ENCODE results near the gene CFAP97.
A peak's percentile ranks its signal among the peaks of the same experiment; 100 is the strongest.

DNA sequence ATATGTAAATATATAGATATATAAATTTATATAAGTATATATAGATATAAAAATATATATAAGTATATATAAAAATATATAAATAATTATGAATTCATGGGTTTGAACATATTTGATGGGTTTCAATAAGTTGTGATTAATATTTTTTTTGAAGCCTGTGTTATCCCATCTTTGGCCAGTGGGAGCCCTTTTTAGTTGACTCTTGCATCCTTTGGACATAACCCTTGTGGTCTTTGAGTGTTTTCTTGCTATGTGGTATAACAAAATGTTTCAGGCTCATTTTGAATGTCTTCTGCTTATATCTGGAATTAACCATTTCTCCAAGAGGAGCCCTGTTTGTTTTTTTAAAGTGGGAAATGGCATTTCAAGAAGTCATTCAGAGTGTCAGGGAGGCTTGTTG, 20.8 kb upstream of the CFAP97 start:
- TF ChIP-seq EP300 (IDR thresholded peaks at IDR 0.05; ENCODE audit: low read length) (no peak), ZNF785 (CRISPR knock-in tag; IDR thresholded peaks at IDR 0.05) (no peak), ZNF79 (CRISPR knock-in tag; IDR thresholded peaks at IDR 0.05; ENCODE audit: low read depth) (no peak), PHF20 (IDR thresholded peaks at IDR 0.05; ENCODE audit: partially characterized antibody) (no peak), TAF1 (IDR thresholded peaks at IDR 0.05; ENCODE audit: control insufficient read depth, extremely low read depth, insufficient read depth, low read length, severe bottlenecking) (no peak), ZKSCAN8 (CRISPR knock-in tag; IDR thresholded peaks at IDR 0.05) (no peak), SOX6 (IDR thresholded peaks at IDR 0.05) (no peak), YBX1 (IDR thresholded peaks at IDR 0.05) (no peak), MCM5 (IDR thresholded peaks at IDR 0.05; ENCODE audit: low read depth) (no peak), CBFB (CRISPR knock-in tag; IDR thresholded peaks at IDR 0.05) (no peak)
- TF ChIP-seq, protein P1, sequence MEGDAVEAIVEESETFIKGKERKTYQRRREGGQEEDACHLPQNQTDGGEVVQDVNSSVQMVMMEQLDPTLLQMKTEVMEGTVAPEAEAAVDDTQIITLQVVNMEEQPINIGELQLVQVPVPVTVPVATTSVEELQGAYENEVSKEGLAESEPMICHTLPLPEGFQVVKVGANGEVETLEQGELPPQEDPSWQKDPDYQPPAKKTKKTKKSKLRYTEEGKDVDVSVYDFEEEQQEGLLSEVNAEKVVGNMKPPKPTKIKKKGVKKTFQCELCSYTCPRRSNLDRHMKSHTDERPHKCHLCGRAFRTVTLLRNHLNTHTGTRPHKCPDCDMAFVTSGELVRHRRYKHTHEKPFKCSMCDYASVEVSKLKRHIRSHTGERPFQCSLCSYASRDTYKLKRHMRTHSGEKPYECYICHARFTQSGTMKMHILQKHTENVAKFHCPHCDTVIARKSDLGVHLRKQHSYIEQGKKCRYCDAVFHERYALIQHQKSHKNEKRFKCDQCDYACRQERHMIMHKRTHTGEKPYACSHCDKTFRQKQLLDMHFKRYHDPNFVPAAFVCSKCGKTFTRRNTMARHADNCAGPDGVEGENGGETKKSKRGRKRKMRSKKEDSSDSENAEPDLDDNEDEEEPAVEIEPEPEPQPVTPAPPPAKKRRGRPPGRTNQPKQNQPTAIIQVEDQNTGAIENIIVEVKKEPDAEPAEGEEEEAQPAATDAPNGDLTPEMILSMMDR (IDR thresholded peaks at IDR 0.05 in 2 of 3, conservative IDR thresholded peaks at IDR 0.05 in 1 of 3; ENCODE audit: insufficient read depth in 2 of 3, low read depth in 1 of 3, low read length in 3 of 3), result peak in 2 of 3 experiments; percentile 9 to 16; a peak in 2 of 6 replicates
- TF ChIP-seq, protein P2, sequence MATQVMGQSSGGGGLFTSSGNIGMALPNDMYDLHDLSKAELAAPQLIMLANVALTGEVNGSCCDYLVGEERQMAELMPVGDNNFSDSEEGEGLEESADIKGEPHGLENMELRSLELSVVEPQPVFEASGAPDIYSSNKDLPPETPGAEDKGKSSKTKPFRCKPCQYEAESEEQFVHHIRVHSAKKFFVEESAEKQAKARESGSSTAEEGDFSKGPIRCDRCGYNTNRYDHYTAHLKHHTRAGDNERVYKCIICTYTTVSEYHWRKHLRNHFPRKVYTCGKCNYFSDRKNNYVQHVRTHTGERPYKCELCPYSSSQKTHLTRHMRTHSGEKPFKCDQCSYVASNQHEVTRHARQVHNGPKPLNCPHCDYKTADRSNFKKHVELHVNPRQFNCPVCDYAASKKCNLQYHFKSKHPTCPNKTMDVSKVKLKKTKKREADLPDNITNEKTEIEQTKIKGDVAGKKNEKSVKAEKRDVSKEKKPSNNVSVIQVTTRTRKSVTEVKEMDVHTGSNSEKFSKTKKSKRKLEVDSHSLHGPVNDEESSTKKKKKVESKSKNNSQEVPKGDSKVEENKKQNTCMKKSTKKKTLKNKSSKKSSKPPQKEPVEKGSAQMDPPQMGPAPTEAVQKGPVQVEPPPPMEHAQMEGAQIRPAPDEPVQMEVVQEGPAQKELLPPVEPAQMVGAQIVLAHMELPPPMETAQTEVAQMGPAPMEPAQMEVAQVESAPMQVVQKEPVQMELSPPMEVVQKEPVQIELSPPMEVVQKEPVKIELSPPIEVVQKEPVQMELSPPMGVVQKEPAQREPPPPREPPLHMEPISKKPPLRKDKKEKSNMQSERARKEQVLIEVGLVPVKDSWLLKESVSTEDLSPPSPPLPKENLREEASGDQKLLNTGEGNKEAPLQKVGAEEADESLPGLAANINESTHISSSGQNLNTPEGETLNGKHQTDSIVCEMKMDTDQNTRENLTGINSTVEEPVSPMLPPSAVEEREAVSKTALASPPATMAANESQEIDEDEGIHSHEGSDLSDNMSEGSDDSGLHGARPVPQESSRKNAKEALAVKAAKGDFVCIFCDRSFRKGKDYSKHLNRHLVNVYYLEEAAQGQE (IDR thresholded peaks at IDR 0.05; ENCODE audit: borderline replicate concordance), result no peak
- TF ChIP-seq, protein P2 (CRISPR knock-in tag; IDR thresholded peaks at IDR 0.05; ENCODE audit: low read depth), result no peak
- TF ChIP-seq, protein P3, sequence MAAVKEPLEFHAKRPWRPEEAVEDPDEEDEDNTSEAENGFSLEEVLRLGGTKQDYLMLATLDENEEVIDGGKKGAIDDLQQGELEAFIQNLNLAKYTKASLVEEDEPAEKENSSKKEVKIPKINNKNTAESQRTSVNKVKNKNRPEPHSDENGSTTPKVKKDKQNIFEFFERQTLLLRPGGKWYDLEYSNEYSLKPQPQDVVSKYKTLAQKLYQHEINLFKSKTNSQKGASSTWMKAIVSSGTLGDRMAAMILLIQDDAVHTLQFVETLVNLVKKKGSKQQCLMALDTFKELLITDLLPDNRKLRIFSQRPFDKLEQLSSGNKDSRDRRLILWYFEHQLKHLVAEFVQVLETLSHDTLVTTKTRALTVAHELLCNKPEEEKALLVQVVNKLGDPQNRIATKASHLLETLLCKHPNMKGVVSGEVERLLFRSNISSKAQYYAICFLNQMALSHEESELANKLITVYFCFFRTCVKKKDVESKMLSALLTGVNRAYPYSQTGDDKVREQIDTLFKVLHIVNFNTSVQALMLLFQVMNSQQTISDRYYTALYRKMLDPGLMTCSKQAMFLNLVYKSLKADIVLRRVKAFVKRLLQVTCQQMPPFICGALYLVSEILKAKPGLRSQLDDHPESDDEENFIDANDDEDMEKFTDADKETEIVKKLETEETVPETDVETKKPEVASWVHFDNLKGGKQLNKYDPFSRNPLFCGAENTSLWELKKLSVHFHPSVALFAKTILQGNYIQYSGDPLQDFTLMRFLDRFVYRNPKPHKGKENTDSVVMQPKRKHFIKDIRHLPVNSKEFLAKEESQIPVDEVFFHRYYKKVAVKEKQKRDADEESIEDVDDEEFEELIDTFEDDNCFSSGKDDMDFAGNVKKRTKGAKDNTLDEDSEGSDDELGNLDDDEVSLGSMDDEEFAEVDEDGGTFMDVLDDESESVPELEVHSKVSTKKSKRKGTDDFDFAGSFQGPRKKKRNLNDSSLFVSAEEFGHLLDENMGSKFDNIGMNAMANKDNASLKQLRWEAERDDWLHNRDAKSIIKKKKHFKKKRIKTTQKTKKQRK (IDR thresholded peaks at IDR 0.05; ENCODE audit: borderline replicate concordance, low read depth, low read length), result no peak
